HL-60 (cell line): ENCODE measurements around the gene DACT3.

ENCODE experiments used
- DNase-seq, 2 experiments: peaks; one replicate each; pipeline ENCODE4 v3.0.0-alpha.2; 2010 to 2020; ENCODE audit warnings: low read depth in 1 of 2, low spot score in 1 of 2
- H3K27ac ChIP-seq: fragments of 250-450 bp; sonication (Bioruptor Pico); replicated peaks from 2 replicates; pipeline ENCODE4 v1.5.1; 2020; ENCODE audit warnings: mild to moderate bottlenecking, moderate library complexity
- H3K27me3 ChIP-seq: fragments of 250-450 bp; sonication (Bioruptor Pico); 2 replicates; pipeline ENCODE4 v1.5.1; 2021; ENCODE audit warnings: mild to moderate bottlenecking, moderate library complexity; ENCODE audit not compliant: insufficient read depth, poor library complexity, severe bottlenecking
- H3K4me3 ChIP-seq: replicated peaks from 2 replicates; pipeline ENCODE4 v1.5.1; 2011; ENCODE audit warnings: mild to moderate bottlenecking, control low read depth, low read length; ENCODE audit not compliant: insufficient read depth
- GABPA ChIP-seq: IDR thresholded peaks from 2 replicates; pipeline ENCODE4 v1.6.1; 2012; ENCODE audit warnings: low read depth
- POLR2AphosphoS5 ChIP-seq: IDR thresholded peaks from 2 replicates; pipeline ENCODE4 v1.6.1; 2012; ENCODE audit warnings: low read depth
- REST ChIP-seq: IDR thresholded peaks from 2 replicates; pipeline ENCODE4 v1.6.1; 2012; ENCODE audit warnings: low read depth; ENCODE audit not compliant: insufficient replicate concordance
- SPI1 ChIP-seq: IDR thresholded peaks from 2 replicates; pipeline ENCODE4 v1.6.1; 2012; ENCODE audit warnings: low read depth, mild to moderate bottlenecking, borderline replicate concordance
- TF ChIP-seq, protein P1 (sequence below): IDR thresholded peaks from one replicate; pipeline ENCODE4 v1.5.1; 2011; ENCODE audit warnings: low read length, control low read depth, inconsistent platforms; ENCODE audit not compliant: insufficient read depth

DACT3 gene

GRCh38 chr19:46614114-46614722, 46.8 kb downstream of the DACT3 start:
- H3K27ac ChIP-seq: no peak overlapping the region
- peak in 1 of 2 experiments; percentile 71 for DNase-seq
- no peaks in the 10 kb centered on the region for H3K27me3 ChIP-seq
- no peak overlapping the region for H3K4me3 ChIP-seq
- TF ChIP-seq SPI1: no peak
- TF ChIP-seq GABPA: no peak
- TF ChIP-seq, protein P1, sequence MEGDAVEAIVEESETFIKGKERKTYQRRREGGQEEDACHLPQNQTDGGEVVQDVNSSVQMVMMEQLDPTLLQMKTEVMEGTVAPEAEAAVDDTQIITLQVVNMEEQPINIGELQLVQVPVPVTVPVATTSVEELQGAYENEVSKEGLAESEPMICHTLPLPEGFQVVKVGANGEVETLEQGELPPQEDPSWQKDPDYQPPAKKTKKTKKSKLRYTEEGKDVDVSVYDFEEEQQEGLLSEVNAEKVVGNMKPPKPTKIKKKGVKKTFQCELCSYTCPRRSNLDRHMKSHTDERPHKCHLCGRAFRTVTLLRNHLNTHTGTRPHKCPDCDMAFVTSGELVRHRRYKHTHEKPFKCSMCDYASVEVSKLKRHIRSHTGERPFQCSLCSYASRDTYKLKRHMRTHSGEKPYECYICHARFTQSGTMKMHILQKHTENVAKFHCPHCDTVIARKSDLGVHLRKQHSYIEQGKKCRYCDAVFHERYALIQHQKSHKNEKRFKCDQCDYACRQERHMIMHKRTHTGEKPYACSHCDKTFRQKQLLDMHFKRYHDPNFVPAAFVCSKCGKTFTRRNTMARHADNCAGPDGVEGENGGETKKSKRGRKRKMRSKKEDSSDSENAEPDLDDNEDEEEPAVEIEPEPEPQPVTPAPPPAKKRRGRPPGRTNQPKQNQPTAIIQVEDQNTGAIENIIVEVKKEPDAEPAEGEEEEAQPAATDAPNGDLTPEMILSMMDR: peak; percentile 58
- TF ChIP-seq REST: no peak
- no peak for TF ChIP-seq POLR2AphosphoS5

GRCh38 chr19:46613525-46613924, 47.5 kb downstream of the DACT3 start:
- H3K27ac ChIP-seq: no peak overlapping the region

GRCh38 chr19:46611776-46612175, 49.2 kb downstream of the DACT3 start:
- Histone ChIP-seq H3K27ac (no peak overlapping the region), H3K4me3 (no peak overlapping the region), H3K27me3 (no peaks in the 10 kb centered on the region)
- DNase-seq: no peak
- TF ChIP-seq REST (no peak), POLR2AphosphoS5 (no peak), GABPA (no peak), SPI1 (no peak)
- TF ChIP-seq, protein P1: no peak

More at GRCh38 chr19:46613525-46613924, 47.5 kb downstream of the DACT3 start:
- TF ChIP-seq POLR2AphosphoS5 (no peak), SPI1 (no peak), REST (no peak), GABPA (no peak)
- TF ChIP-seq, protein P1: no peak
- H3K27me3 ChIP-seq: no peaks in the 10 kb centered on the region
- H3K4me3 ChIP-seq: no peak overlapping the region
- DNase-seq: no peak
